ENCODE results near the gene SPACDR.
A peak's percentile ranks its signal among the peaks of the same experiment; 100 is the strongest.
"Not testable (repeated sequence)": the region's sequence is repeated elsewhere in the genome, so short reads cannot be mapped to it uniquely, and the experiment has no call there.

Gene SPACDR

DNA sequence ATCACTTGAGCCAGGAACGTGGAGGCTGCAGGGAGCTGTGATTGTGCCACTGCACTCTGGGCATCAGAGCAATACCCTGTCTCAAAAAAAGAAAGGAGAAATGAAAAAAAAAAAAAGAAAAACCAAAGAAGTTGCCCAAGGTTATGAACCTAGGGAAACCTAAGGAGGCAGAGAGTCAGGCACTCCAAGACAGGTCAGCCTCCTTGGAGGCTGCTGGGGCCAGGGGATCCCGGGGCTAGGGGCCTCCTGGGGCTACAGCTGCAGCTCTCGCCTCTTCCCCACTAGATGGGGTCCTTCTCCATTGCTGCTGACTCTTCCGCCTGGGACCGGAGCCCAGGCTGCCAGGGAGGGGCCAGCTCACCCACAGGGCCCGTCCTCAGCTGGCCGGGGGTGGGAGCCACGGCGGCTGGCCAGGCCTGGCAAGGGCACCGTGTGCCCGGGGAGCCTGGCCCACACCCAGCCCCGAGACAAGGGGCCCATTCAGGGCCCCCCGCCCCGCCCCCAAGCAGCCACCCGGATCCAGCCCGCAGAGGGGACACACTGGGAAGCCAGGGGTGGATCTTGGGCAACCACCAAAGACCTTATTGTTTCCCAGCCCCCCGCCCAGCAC lies 1.7 kb upstream of the SPACDR start:
- DNase-seq (ENCODE audit: low read depth), result peak; percentile 81

GRCh38 chr7:100465299-100465698 lies 1.2 kb upstream of the SPACDR start:
- DNase-seq (ENCODE audit: low read depth), result peak; percentile 53

- no peak for DNase-seq (ENCODE audit: low read depth)
Observed at GRCh38 chr7:100464791-100465190, 731 bp upstream of the SPACDR start.

DNA sequence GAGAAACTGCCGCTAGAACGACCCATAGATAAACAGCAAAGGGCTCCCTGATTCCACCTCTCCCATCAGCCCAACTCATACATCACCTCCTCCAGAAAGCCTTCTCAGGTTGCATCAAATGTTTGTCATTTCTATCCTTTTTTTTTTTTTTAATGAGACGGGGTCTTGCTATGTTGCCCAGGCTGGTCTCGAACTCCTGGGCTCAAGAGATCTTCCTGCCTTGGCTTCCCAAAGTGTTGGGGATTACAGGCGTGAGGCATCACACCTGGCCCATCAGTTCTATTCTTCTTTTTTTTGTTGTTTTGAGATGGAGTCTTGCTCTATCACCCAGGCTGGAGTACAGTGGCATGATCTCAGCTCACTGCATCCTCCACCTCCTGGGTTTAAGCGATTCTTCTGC lies 7.0 kb downstream of the SPACDR start:
- no peak for DNase-seq (ENCODE audit: low read depth)

DNA sequence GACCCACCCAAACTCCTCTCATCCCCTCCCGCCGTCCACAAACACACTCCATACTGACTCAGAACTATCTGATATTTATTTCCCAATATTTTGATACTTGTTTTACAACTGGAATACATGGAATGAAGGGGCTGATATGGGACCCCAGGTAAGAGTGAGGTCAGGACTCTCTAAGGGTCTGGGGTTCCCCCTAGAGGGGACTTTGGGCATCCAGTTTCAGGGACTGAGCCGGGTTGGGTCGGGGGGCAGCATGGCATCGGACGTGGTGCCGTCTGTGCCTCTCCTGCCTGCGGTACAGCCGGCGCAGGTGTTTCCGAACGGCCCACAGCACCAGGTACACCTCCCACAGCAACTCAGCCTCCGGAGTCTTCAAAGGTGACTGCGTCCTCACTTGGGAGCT lies 7.5 kb downstream of the SPACDR start:
- no peak for DNase-seq (ENCODE audit: low read depth)

- no peak for DNase-seq (ENCODE audit: low read depth)
Observed at GRCh38 chr7:100455206-100455605, 8.9 kb downstream of the SPACDR start.

DNA sequence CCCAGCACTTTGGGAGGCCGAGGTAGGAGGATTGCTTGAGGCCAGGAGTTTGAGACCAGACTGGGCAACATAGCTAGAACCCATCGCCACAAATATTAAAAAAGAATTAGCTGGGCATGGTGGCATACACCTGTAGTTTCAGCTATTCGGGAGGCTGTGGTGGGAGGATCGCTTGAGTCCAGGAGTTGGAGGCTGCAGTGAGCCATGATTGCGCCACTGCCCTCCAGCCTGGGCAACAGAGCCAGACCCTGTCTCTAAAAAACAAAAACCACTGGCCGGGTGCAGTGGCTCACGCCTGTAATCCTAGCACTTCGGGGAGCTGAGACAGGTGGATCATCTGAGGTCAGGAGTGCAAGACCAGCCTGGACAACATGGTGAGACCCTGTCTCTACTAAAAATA lies 10.2 kb downstream of the SPACDR start:
- DNase-seq (ENCODE audit: low read depth), result not testable (repeated sequence)

GRCh38 chr7:100452513-100452912 lies 11.5 kb downstream of the SPACDR start:
- no peak for DNase-seq (ENCODE audit: low read depth)

DNA sequence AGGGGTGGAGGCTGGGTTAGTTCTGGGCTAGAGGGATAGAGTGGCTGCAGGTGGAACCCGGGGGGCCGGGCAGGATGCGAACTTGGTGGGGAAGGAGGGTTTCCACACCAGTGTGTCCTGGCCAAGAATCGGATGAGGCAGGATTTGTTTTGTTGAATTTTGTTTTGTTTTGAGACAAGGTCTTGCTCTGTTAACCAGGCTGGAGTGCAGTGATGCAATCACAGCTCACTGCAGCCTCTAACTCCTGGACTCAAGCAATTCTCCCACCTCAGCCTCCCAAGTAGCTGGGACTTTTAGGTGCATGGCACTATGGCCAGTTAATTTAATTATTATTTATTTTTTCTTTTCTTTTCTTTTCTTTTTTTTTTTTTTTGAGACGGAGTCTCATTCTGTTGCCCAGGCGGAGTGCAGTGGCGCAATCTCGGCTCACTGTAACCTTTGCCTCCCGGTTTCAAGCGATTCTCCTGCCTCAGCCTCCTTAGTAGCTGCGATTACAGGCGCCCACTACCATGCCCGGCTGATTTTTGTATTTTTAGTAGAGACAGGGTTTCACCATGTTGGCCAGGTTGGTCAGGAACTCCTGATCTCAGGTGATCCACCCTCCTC lies 14.8 kb downstream of the SPACDR start:
- DNase-seq (ENCODE audit: low read depth), result no peak

- not testable (repeated sequence) for DNase-seq (ENCODE audit: low read depth)
Observed at GRCh38 chr7:100447363-100447762, 16.7 kb downstream of the SPACDR start.

DNA sequence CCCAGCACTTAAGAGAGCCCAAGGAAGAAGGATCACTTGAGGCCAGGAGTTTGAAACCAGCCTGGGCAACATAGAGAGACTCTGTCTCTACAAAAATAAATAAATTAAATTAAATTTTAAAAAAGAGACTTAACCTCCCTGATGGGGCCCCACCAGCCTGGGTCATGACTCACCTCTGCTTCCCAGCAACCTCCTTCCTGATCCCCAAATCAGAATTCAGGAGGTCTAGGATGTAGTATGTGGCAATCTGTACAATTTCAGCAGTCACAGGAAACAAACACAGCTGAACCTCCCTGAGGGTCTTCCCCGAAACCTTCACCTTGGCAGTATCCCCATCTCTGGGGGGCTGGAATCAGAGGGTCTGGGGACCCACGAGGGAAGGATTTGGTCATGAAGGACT lies 18.0 kb downstream of the SPACDR start:
- DNase-seq (ENCODE audit: low read depth), result peak; percentile 63

- DNase-seq (ENCODE audit: low read depth), result peak; percentile 80
Observed at GRCh38 chr7:100444311-100445278, 19.5 kb downstream of the SPACDR start.

GRCh38 chr7:100443096-100443840 lies 20.8 kb downstream of the SPACDR start:
- DNase-seq (ENCODE audit: low read depth), result no peak

GRCh38 chr7:100441641-100442535 lies 22.2 kb downstream of the SPACDR start:
- DNase-seq (ENCODE audit: low read depth), result no peak

- DNase-seq (ENCODE audit: low read depth), result not testable (repeated sequence)
Observed at GRCh38 chr7:100439244-100439643, 24.8 kb downstream of the SPACDR start.

- DNase-seq (ENCODE audit: low read depth), result not testable (repeated sequence)
Observed at GRCh38 chr7:100438731-100439130, 25.3 kb downstream of the SPACDR start.

- DNase-seq (ENCODE audit: low read depth), result no peak
Observed at GRCh38 chr7:100438172-100438571, 25.9 kb downstream of the SPACDR start.

- DNase-seq (ENCODE audit: low read depth), result no peak
Observed at GRCh38 chr7:100437150-100438100, 26.6 kb downstream of the SPACDR start.

DNA sequence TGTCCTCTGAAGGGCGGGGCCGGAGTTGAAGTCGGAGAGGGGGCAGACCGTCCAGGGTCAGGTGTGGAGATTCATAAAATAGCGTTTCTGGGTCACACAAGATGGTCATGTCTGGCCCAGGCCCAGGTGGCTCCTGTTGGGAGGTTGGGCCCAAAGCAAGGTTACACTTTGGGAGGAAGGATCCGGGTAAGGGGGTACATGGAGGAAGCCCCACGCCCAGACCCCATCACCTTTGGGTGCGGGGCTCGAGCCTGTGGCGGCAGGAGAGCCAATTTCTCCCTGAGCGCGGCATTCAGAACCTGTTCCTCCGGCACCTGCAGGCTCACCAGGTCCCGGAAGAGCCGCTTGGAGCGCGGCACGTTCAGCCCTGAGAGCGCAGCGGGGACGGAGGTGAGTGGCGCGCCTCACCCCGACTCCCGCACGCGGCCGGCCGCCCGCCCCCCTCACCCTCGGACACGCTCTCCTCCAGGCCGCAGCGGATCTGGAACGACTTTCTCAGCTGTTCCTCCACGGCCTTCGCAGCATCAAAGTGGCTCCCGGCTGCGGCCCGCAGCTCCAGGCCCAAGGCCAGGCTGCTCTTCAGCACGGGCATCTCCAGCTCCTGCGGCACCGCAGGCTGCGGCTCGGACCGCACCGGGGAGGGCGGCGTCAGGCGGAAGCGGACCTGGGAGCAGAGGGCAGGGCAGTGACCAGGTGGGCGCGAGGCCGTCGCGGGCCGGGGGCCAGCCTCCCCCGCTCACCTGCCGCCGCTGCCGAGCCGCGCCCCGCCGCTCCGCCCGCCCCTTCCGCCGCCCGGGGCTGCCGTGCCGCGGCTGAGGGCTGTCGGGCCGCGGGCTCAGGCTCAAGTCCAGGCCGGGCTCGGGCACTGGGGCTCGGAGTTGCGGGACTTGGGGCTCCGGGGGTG lies 28.4 kb downstream of the SPACDR start:
- DNase-seq (ENCODE audit: low read depth), result peak; percentile 37

Data from EH (cell line).